ENCODE data around the gene MYEF2.

MYEF2 gene, protein sequence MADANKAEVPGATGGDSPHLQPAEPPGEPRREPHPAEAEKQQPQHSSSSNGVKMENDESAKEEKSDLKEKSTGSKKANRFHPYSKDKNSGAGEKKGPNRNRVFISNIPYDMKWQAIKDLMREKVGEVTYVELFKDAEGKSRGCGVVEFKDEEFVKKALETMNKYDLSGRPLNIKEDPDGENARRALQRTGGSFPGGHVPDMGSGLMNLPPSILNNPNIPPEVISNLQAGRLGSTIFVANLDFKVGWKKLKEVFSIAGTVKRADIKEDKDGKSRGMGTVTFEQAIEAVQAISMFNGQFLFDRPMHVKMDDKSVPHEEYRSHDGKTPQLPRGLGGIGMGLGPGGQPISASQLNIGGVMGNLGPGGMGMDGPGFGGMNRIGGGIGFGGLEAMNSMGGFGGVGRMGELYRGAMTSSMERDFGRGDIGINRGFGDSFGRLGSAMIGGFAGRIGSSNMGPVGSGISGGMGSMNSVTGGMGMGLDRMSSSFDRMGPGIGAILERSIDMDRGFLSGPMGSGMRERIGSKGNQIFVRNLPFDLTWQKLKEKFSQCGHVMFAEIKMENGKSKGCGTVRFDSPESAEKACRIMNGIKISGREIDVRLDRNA

GRCh38 chr15:48177766-48178647 is at the start of gene MYEF2:
Gene MYEF2 (minus strand): TSS chr15:48178295. CDS start chr15:48178237, 58 bp downstream.
- in situ Hi-C loops (cut with MboI; ENCODE audit: low sequenced_read_pairs), result no loop called here

DNA sequence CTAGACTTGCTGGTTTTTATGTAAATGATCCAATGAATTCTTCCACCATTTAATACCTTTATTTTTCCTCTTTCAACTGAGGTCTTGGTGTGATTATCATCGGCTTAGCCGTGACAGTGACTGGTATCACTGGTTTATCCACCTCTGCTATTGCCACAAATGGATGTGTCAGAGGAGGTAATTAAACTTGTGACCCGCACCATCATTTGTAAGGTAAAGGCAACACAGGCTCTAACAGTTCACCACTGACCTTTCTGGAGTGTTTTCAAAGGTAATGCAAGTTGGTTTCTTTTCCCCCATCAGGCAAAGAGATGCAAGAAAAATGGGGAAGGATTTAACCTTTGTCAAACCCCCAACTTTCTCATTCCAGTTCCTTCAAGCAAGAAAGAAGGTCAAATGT is 47.7 kb upstream of the MYEF2 start:
- in situ Hi-C loops (cut with MboI; ENCODE audit: low sequenced_read_pairs), result no loop called here

DNA sequence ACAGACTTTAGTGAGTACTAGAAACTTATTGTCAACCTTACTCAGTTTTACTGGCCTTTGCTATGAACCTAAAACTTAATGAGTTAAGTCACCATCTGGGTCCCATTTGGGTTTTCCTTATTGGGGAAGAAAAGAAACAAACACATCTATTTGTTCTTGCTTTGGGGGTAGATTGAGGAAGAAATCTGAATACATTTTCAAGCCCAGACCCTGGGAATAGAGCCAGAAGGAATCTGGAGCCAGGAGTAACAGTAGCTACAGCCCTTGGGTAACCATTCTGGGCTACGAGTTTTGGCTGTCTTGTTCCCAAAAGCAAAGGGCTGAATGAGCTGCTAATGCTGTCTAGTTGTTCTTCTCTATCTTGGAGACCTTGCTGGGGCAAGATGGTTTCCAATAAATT is 44.5 kb upstream of the MYEF2 start:
- in situ Hi-C loops (cut with MboI; ENCODE audit: low sequenced_read_pairs), result no loop called here

DNA sequence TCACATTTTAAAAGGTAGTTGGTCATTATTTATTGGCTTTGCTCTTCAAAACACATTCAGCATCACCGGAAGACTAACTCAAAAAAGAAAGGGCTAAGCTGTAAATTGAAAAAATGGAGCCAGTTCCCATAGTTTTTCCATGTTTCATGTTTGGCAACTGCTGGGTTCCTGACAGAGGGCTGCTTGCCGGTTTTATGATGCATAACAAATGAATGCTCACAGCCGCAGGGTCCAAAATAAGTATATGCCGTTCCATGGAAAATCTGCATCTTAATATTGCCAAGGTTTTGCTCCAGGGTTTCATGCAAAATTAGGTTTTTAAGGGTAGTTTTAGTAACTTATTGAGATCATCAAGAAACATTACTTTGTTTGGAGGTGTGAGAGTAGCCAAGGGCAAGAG is 43.8 kb upstream of the MYEF2 start:
- in situ Hi-C loops (cut with MboI; ENCODE audit: low sequenced_read_pairs), result no loop called here

GRCh38 chr15:48221261-48221660 is 43.2 kb upstream of the MYEF2 start:
- in situ Hi-C loops (cut with MboI; ENCODE audit: low sequenced_read_pairs), result no loop called here

- in situ Hi-C loops (cut with MboI; ENCODE audit: low sequenced_read_pairs), result no loop called here
Measured at GRCh38 chr15:48205981-48206380, 27.9 kb upstream of the MYEF2 start, which contains the start of gene SLC12A1. Gene SLC12A1 (plus strand): TSS chr15:48206302. CDS start chr15:48207720, 1,418 bp downstream.

DNA sequence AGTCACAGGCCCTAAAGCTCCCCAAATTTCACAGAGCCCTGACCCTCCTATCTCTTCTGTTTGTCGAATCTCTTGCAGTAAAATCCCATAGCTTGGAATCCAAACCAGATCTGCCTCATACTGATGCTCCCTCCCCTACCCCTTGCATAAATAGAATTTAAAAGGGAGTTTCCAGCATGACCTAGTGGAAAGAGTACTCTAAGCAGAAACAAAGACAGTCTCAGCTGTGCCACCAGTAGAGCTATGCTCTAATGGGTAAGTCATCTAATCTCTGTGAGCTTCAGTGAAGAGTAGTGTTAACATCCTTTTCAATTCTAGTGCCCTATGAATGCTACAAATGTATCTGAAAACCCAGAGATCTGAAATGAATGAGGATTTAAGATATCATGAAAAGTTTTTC is 24.0 kb upstream of the MYEF2 start:
- in situ Hi-C loops (cut with MboI; ENCODE audit: low sequenced_read_pairs), result no loop called here

GRCh38 chr15:48191574-48192225 is 13.6 kb upstream of the MYEF2 start, which contains the start of gene CTXN2:
Gene CTXN2 (plus strand): TSS chr15:48191665. CDS start chr15:48201301, 9,636 bp downstream.
- in situ Hi-C loops (cut with MboI; ENCODE audit: low sequenced_read_pairs), result no loop called here

GRCh38 chr15:48190932-48191573 is 13.0 kb upstream of the MYEF2 start:
- in situ Hi-C loops (cut with MboI; ENCODE audit: low sequenced_read_pairs), result no loop called here

DNA sequence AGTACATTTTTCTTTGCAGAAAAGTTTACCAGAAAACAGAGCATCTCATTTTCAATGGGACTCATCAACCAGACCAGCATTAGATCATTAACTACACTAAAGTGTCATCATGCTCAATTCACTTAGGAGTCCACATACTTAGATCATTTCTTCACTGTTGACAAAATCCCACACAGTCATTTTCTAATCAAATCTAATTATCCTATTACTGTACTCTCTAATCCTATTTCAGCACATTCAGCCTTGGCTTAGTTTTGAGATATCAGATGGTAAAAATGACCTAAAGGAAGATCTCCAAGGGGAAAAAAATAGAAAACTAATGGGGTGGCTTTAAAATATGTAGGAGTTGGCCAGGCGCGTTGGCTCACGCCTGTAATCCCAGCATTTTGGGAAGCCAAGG is 8.2 kb upstream of the MYEF2 start:
- in situ Hi-C loops (cut with MboI; ENCODE audit: low sequenced_read_pairs), result no loop called here

DNA sequence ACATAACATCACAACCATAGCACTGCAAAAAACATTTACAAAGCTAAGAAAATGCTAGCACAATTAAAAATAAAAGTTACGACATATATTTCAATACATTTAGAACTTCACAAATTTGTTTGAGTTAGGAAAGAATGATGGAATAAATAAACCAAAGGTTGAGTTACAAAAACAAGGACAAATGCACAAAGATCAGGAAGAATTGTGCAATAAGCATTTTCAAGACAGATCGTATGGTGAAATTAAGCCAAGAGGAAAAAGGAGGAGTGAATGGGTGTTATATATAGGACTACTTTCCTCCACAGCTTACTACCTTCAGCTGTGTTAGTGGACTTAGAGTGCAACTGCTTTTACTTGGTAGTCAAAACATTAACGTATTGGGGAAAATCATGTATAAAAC is 7.4 kb upstream of the MYEF2 start:
- in situ Hi-C loops (cut with MboI; ENCODE audit: low sequenced_read_pairs), result no loop called here

DNA sequence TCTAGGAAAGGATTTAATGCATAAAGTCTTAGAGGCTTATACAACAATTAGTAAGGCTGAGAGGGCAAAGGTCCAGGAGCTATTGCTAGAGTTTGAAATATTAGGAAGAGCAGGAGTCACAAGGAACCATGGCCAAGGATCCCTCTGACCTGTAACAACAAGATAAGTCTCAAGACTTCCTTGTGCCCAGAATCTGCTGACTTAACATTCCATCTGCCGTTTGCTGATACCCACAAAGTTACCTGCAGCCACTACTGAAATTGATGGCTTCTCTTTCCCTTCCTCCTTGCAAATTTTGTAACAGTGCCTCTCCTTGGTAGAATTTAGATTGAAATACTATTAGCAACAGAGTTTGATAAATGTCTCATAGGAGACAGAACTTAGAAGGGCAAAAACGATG is 4.7 kb upstream of the MYEF2 start:
- in situ Hi-C loops (cut with MboI; ENCODE audit: low sequenced_read_pairs), result no loop called here

- in situ Hi-C loops (cut with MboI; ENCODE audit: low sequenced_read_pairs), result no loop called here
Measured at GRCh38 chr15:48178648-48178931, 495 bp upstream of the MYEF2 start.

- in situ Hi-C loops (cut with MboI; ENCODE audit: low sequenced_read_pairs), result no loop called here
Measured at GRCh38 chr15:48177383-48177765, 721 bp downstream of the MYEF2 start.

- in situ Hi-C loops (cut with MboI; ENCODE audit: low sequenced_read_pairs), result no loop called here
Measured at GRCh38 chr15:48176957-48177356, 1.1 kb downstream of the MYEF2 start.

DNA sequence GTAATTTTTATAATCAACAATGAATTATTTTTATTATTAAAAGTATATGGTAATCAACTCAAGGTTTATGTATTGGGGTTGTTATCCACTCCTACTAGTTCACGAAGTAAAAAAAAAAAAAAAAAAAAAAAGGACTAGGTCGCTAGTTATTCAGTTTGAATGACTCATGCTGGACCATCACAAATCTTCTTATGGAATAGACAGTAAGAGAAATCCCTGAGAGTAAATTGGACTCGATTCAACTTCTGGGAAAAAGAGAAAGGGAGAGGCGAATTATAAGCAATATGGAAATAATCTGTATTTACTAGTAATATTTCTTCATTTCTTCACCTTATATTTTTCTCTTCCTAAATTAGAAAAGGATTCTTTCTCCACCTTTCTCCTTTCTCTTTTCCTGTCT is 2.0 kb downstream of the MYEF2 start:
- in situ Hi-C loops (cut with MboI; ENCODE audit: low sequenced_read_pairs), result no loop called here

GRCh38 chr15:48175126-48175525 is 3.0 kb downstream of the MYEF2 start:
- in situ Hi-C loops (cut with MboI; ENCODE audit: low sequenced_read_pairs), result no loop called here

- in situ Hi-C loops (cut with MboI; ENCODE audit: low sequenced_read_pairs), result no loop called here
Measured at GRCh38 chr15:48170981-48171380, 7.1 kb downstream of the MYEF2 start.

GRCh38 chr15:48168616-48169015 is 9.5 kb downstream of the MYEF2 start:
- in situ Hi-C loops (cut with MboI; ENCODE audit: low sequenced_read_pairs), result no loop called here

- in situ Hi-C loops (cut with MboI; ENCODE audit: low sequenced_read_pairs), result no loop called here
Measured at GRCh38 chr15:48153526-48153925, 24.6 kb downstream of the MYEF2 start.

DNA sequence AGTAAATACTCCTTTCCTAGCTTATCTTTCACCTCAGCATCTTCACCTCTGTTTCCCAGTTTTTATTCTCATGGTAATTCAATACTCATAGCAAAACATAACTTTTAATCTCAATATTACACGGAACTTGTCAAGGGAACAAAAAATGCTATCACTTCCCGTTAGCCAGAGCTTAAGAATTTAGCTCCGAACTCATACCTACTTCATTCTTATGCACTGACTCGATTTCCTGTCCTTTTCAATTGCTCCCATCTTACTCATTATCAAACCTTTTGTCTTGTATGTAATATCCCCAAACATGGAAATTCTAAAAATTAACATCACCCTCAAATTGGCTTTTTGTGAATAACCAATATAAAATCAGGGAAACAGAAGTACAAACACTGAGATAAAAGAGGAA is 28.2 kb downstream of the MYEF2 start:
- in situ Hi-C loops (cut with MboI; ENCODE audit: low sequenced_read_pairs), result no loop called here

Measured in hTERT RPE-1 (cell line).